ENCODE measurements around the gene BMP7.
"Not testable (repeated sequence)": the region's sequence is repeated elsewhere in the genome, so short reads cannot be mapped to it uniquely, and the experiment has no call there.

The BMP7 gene

GRCh38 chr20:57287007-57287880 lies 20.8 kb upstream of the BMP7 start:
- DNase-seq, result no peak

GRCh38 chr20:57283860-57284259 lies 17.4 kb upstream of the BMP7 start:
- no peak for DNase-seq

DNA sequence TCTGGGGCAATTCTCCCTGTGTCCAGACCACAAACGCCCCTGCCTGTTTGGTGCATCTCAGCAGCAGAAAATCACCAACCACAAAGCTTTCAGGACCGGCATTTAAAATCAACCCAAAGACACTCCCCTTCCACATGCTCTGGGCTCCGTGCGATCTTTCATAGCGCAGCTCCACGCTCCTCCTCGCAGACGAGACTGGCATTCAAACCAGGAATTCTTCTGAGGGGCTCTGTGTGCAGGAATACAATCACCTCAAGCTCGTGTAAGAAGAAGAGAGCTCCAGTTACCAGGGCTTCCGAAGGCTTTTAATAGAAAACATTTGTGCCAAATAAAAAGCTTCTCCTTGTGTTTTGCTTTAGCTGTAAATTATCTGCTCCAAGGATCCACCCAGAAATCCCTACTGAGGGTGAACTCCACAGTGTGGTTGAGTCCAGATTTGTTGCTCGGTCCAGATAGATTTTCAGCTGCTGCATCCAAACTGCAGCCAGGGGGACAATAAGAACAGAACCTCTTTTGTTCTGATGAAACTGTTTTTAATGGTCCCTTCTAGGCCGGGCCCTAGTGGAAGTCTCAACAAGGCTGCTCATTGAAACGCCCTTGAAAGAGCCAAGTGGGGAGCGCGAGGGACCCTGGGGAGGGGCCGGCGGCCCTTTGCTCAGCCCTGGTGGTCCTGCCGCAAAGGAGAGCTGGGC lies 16.4 kb upstream of the BMP7 start:
- DNase-seq, result no peak

- DNase-seq, result no peak
Observed at GRCh38 chr20:57281900-57282299, 15.5 kb upstream of the BMP7 start.

- DNase-seq, result no peak
Observed at GRCh38 chr20:57280221-57280620, 13.8 kb upstream of the BMP7 start.

- DNase-seq, result not testable (repeated sequence)
Observed at GRCh38 chr20:57279548-57279947, 13.1 kb upstream of the BMP7 start.

DNA sequence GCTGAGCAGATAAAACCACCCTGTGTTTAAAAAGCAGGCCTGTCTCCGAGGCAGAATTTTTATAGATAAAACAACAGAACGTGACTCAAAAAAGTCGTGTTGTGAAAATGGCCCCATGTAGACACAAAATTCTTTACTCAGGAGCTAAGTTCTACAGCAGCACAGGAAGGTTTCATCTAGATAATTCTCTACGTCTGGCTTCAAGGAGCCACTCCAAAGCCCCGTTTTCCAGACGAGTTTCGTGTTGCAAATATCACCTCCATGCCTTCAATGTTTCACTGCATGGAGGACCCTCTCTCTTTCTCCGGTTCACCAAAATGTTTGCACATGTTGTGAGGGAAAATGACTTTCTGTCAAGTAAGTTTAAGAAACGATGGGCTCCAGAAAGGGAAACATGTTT lies 12.0 kb upstream of the BMP7 start:
- no peak for DNase-seq

DNA sequence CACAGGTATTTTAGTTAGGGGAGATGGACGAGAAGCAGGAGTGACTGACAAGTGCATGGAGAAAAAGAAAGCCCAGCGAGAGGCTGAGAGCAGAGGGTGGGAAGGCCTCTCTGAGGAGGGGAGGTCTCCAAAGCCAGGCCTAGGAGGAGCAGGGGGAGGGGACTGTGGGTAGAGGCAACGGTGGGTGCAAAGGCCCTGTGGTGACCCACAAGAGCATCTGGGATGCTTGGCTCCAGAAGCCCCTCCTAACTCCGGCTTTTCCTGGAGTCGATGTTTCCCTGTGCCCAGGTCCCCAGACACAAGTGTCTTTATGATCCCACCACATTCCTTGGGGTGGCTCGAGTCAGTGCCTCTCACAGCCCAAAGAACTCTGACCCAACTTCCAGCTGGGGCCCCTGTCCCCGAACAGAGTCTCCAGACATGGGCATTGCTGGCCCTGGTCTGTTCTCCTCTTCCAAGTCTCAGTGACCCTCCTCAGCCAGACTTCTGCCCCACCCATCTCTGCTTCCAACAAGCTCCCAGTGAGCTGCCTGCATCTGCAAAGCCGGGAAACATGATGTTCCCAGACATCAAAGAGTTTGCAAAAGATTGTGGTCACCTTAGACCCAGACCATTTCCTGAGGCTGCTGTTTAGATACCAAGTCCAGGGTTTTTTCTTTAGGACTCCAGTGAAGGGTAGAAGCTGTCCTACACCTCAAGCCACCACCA lies 11.1 kb upstream of the BMP7 start:
- no peak for DNase-seq

- no peak for DNase-seq
Observed at GRCh38 chr20:57276221-57276620, 9.8 kb upstream of the BMP7 start.

DNA sequence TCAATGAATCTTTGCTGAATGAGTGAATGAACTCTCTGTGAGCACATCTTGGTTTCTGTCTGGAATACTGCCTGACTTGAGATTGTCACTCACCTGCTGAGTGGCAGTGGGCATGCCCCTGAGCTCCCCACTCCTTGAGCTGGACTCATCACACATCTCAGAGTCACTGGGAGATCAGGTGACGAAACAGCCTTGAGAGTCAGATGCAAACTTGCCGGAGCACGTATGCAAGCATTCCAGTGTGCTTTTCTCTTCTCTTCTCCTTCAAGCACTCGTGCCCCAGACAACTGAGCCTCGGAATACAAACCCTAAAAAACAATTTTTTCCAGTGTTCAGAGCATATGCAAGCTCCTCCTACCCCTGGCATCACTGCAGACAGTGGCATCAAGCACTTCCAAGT lies 9.4 kb upstream of the BMP7 start:
- DNase-seq, result no peak

DNA sequence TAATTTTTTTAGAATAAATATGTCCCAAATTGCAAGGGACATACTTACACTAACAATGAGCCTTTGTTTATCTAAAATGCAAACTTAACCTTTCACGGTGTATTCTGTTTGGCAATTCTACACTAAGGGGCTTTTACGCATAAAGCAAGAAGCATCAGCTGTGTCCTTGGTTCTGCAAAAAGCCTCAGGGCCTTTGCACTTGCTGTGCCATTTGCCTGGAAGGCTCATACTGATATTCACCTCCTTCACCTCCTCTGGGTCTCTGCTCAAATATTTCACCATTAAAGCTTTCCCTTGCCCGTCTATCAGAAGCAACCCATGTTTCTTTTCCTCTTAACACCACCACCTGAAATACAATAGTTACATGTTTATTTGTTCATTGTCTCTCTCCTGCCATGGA lies 8.9 kb upstream of the BMP7 start:
- no peak for DNase-seq

DNA sequence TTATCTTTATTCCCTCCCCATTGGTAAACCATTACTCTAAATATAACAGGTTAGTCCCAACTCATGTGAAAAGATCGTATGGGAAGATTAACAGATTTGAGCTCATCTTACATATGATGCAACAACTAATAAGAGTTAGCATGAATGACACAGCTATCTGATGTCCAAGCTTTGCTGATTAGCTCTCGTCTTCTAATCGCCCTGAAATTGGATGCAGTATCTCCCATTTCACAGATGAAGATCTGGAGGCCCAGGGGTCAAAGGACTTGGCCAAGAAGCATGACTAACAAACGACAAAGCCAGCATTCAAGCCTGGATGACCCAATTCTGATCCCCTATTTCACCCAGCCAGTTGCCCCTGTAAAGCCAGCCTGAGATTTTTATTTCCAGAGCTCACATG lies 8.4 kb upstream of the BMP7 start:
- no peak for DNase-seq

DNA sequence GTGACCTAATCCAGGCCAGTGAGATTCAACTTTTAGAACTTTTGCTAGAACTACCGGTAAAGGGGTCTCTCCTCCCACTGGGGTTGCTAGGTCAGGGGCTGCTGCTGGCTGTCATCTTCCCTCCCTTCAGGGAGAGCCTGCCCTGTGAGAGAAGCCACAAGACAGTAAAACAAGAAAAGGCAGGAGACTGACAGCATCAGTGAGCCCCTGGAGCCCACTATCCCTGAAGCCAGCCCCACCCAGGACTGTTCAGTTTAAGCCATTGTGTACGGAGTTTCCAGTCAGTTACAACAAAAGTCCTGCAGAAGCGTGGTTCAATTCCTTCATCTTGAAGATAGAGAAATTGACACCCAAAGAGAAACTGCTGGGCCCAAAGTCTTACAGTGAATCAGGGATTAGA lies 7.9 kb upstream of the BMP7 start:
- DNase-seq, result no peak

DNA sequence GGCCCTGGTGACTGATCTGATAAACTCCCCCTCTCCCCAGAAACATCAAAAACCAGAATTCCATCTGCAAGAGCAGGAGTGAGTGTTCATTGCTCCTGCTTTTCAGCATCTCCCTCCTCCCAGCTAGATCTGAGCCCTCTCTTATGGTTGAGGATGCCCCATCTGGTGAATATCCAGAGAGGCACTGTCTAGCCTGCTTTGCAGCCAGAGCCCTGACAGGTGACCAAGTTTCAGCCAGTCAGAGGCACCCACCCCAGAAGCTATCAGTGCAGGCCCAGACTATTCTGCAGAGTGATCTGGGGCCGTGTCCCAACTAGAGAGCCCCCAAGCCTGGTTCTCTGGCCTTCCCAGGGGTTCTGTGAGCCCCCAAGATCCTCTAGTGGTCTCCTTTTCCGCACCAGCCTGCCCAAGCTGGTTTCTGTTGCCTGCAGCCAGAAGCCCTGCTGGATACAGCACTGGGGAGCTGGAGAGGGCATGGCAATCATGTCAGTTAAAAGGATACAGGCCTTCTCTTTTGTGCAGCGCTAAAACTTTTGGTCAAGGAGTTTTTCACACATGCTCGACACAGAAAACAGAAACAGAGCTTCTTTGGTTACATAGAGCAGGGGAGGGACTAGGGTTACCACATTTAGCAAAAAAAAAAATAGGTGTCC lies 6.6 kb upstream of the BMP7 start:
- DNase-seq, result no peak

- no peak for DNase-seq
Observed at GRCh38 chr20:57270204-57270984, 4.0 kb upstream of the BMP7 start.

DNA sequence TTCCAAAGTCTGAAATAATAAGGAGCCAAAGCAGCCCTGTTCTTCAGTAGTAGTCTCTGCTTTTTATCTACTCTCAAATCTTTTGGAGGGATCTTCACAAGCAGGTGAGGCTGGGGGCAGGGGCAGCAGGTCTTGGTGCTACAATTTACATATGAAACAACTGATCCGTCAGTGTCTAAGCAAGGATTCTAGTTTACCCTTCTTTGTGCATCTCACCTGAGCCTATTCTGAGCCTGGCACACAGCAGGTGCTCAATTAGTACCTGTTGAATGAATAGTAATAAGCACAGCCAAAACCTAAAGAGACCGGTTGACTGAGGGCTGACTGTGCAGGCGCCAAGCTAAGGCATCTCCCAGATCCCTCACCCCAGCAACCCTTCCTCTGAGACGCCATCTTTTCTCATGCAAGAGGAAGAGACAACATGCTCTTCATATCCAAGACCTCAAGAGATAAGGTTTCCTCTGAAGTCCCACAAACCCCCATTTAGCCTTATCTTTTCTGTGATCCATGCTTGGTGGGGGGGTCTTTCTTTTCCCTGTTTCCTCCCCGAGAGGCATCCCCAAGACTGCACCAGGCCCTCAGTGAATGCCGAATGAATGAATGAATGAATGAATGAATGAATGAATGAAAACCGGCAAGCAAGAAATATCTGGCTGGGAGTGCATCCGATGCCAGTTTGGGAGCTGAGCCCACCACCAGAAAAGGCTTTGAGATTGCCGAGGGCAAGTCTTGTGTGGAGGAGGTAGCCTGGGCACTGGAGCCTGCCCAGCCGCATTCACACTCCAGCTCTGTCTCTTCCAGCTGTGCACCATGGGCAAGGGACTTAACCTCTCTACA lies 2.9 kb upstream of the BMP7 start:
- no peak for DNase-seq

GRCh38 chr20:57268399-57269076 lies 2.1 kb upstream of the BMP7 start:
- DNase-seq, result no peak

DNA sequence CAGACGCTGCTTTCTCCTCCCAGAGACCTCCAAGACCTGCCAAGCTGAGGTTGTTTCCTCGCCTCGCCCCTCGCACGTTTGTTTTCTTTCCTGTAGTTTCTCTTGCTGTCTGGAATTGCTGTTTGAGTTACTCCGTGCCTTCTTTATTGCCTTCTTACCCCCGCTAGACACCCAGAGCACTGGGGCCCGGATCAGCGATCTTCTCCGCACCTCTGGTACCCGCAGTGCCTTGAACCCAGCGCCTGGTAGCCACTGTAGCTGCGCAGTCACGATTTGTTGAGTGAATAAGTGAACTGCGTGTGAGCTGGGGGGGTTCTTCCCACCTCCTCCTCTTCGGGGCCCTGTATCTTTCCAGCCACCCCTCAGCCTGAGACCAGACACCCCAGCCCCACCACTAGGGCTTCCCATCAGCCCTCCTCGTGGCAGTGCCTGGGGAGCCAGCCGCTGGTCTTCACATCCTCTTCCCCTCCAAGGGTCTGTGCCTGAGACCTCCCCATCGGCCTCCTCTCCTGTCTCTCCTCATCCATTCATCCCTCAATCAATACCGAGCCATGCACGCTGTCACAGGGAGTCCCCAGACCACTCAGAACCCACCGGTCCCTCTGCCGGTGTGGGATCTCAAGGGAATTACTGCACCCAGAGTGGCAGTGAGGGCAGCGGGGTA lies 849 bp upstream of the BMP7 start:
- no peak for DNase-seq

- DNase-seq, result no peak
Observed at GRCh38 chr20:57265997-57266290, 497 bp downstream of the BMP7 start.

DNA sequence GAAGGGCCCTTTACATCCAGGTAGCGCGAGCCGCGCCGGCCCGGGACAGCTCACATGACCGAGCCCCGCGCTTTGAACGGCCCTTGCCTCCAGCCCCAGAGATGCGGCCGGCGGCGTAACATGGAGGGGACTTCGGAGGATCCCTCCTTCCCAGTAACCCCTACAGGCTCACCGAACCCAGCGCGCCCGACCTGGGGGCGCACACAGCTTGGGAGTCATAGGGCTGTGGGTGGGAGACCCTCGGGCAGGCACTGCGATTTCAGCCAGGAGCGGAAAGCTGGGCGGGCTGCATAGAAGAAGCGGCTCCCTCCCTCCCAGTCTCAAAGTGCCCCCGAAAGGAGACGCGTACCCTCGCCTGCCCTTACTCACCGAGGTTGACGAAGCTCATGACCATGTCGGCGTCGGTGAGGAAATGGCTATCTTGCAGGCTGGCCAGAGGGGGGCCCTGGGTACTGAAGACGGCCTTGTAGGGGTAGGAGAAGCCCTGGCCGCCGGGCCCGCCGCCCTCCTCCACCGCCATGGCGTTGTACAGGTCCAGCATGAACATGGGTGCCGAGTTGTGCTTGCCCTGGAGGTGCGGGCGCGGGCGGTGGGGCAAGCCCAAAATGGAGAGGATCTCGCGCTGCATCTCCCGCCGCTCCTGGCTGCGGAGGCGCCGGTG lies 975 bp downstream of the BMP7 start:
- no peak for DNase-seq

Data from CD4-positive, alpha-beta T cell treated with Interleukin-10 for 1 hour (primary cell).